ENCODE measurements around the gene GRHL1.

Gene GRHL1

GRCh38 chr2:9983401-9984216 is 32.1 kb downstream of the GRHL1 start:
- Mint-ChIP-seq H3K27ac (peak overlapping the region in 1 of 2 donors; percentile 59), H3K4me3 (peak overlapping the region in 1 of 2 donors; percentile 30), H3K36me3 (ENCODE audit: insufficient read depth) (no peaks in the 10 kb centered on the region), H3K4me1 (ENCODE audit: low read depth in 2 of 2) (peaks cover 7 to 9% of the 10 kb centered on the region in 2 donors), H3K27me3 (peaks cover 1 to 18% of the 10 kb centered on the region in 2 donors), H3K9me3 (no peaks in the 10 kb centered on the region)
- no peak for DNase-seq
- ATAC-seq (replicated peaks): no peak

- Mint-ChIP-seq H3K4me3 (peak overlapping the region in 1 of 2 donors; percentile 30), H3K27me3 (peaks cover 0 to 18% of the 10 kb centered on the region in 2 donors), H3K4me1 (ENCODE audit: low read depth in 2 of 2) (peaks cover 7 to 9% of the 10 kb centered on the region in 2 donors), H3K27ac (peak overlapping the region in 1 of 2 donors; percentile 59), H3K9me3 (no peaks in the 10 kb centered on the region), H3K36me3 (ENCODE audit: insufficient read depth) (no peaks in the 10 kb centered on the region)
- ATAC-seq (replicated peaks): peak; percentile 82
- DNase-seq: peak; percentile 20 to 35 (median 27)
Measured at GRCh38 chr2:9984217-9984739, 32.8 kb downstream of the GRHL1 start.

- Mint-ChIP-seq H3K4me1 (ENCODE audit: low read depth in 2 of 2) (peaks cover 5 to 7% of the 10 kb centered on the region in 2 donors), H3K27ac (peak overlapping the region in 1 of 2 donors; percentile 59), H3K36me3 (ENCODE audit: insufficient read depth) (no peaks in the 10 kb centered on the region), H3K27me3 (peaks cover 0 to 18% of the 10 kb centered on the region in 2 donors), H3K4me3 (no peak overlapping the region), H3K9me3 (no peaks in the 10 kb centered on the region)
- ATAC-seq (replicated peaks) (no peak), DNase-seq (no peak)
Measured at GRCh38 chr2:9984871-9985480, 33.5 kb downstream of the GRHL1 start.

GRCh38 chr2:9985531-9986328 is 34.2 kb downstream of the GRHL1 start:
- Mint-ChIP-seq H3K9me3 (no peaks in the 10 kb centered on the region), H3K4me3 (no peak overlapping the region), H3K27ac (no peak overlapping the region), H3K36me3 (ENCODE audit: insufficient read depth) (no peaks in the 10 kb centered on the region), H3K4me1 (ENCODE audit: low read depth in 2 of 2) (peaks cover 4 to 5% of the 10 kb centered on the region in 2 donors), H3K27me3 (peaks cover 0 to 16% of the 10 kb centered on the region in 2 donors)
- no peak for DNase-seq
- ATAC-seq (replicated peaks): no peak

GRCh38 chr2:9988320-9988719 is 36.8 kb downstream of the GRHL1 start:
- ATAC-seq (replicated peaks): no peak
- H3K27ac Mint-ChIP-seq: peak overlapping the region in 1 of 2 donors; percentile 30

GRCh38 chr2:9990736-9991135 is 39.2 kb downstream of the GRHL1 start:
- Mint-ChIP-seq H3K27me3 (peaks cover 7 to 8% of the 10 kb centered on the region in 2 donors), H3K36me3 (ENCODE audit: insufficient read depth) (no peaks in the 10 kb centered on the region), H3K4me3 (no peak overlapping the region), H3K27ac (no peak overlapping the region), H3K4me1 (ENCODE audit: low read depth in 2 of 2) (peaks cover 0 to 3% of the 10 kb centered on the region in 2 donors), H3K9me3 (no peaks in the 10 kb centered on the region)
- ATAC-seq (replicated peaks): no peak
- no peak for DNase-seq

More at GRCh38 chr2:9988320-9988719, 36.8 kb downstream of the GRHL1 start:
- DNase-seq: no peak
- Mint-ChIP-seq H3K27me3 (peaks cover 0 to 9% of the 10 kb centered on the region in 2 donors), H3K36me3 (ENCODE audit: insufficient read depth) (no peaks in the 10 kb centered on the region), H3K4me1 (ENCODE audit: low read depth in 2 of 2) (peaks cover 4 to 9% of the 10 kb centered on the region in 2 donors), H3K9me3 (no peaks in the 10 kb centered on the region), H3K4me3 (no peak overlapping the region)

- H3K27me3 Mint-ChIP-seq: peaks cover 7 to 10% of the 10 kb centered on the region in 2 donors
- no peak overlapping the region for H3K27ac Mint-ChIP-seq
- no peaks in the 10 kb centered on the region for H3K9me3 Mint-ChIP-seq
- H3K4me3 Mint-ChIP-seq: no peak overlapping the region
- peaks cover 0 to 3% of the 10 kb centered on the region in 2 donors for H3K4me1 Mint-ChIP-seq (ENCODE audit: low read depth in 2 of 2)
- ATAC-seq (replicated peaks) (no peak), DNase-seq (no peak)
- no peaks in the 10 kb centered on the region for H3K36me3 Mint-ChIP-seq (ENCODE audit: insufficient read depth)
Measured at GRCh38 chr2:9991221-9991620, 39.7 kb downstream of the GRHL1 start.

GRCh38 chr2:9991829-9992273 is 40.4 kb downstream of the GRHL1 start:
- Mint-ChIP-seq H3K4me3 (no peak overlapping the region), H3K9me3 (no peaks in the 10 kb centered on the region), H3K4me1 (ENCODE audit: low read depth in 2 of 2) (peaks cover 0 to 3% of the 10 kb centered on the region in 2 donors), H3K27ac (no peak overlapping the region), H3K36me3 (ENCODE audit: insufficient read depth) (no peaks in the 10 kb centered on the region), H3K27me3 (peaks cover 7 to 14% of the 10 kb centered on the region in 2 donors)
- ATAC-seq (replicated peaks) (no peak), DNase-seq (no peak)

GRCh38 chr2:9992427-9993187 is 41.1 kb downstream of the GRHL1 start:
- H3K4me3 Mint-ChIP-seq: no peak overlapping the region
- H3K27me3 Mint-ChIP-seq: peaks cover 7 to 14% of the 10 kb centered on the region in 2 donors
- H3K4me1 Mint-ChIP-seq (ENCODE audit: low read depth in 2 of 2): peaks cover 0 to 3% of the 10 kb centered on the region in 2 donors
- H3K9me3 Mint-ChIP-seq: no peaks in the 10 kb centered on the region
- no peak for ATAC-seq (replicated peaks)
- DNase-seq: no peak
- no peak overlapping the region for H3K27ac Mint-ChIP-seq
- H3K36me3 Mint-ChIP-seq (ENCODE audit: insufficient read depth): no peaks in the 10 kb centered on the region

- DNase-seq (no peak), ATAC-seq (replicated peaks) (no peak)
- Mint-ChIP-seq H3K4me3 (no peak overlapping the region), H3K27me3 (peaks cover 7 to 14% of the 10 kb centered on the region in 2 donors), H3K36me3 (ENCODE audit: insufficient read depth) (no peaks in the 10 kb centered on the region), H3K9me3 (no peaks in the 10 kb centered on the region), H3K27ac (no peak overlapping the region), H3K4me1 (ENCODE audit: low read depth in 2 of 2) (peaks cover 0 to 3% of the 10 kb centered on the region in 2 donors)
Measured at GRCh38 chr2:9993488-9994165, 42.1 kb downstream of the GRHL1 start.

- H3K9me3 Mint-ChIP-seq: no peaks in the 10 kb centered on the region
- H3K27me3 Mint-ChIP-seq: peaks cover 7 to 14% of the 10 kb centered on the region in 2 donors
- peaks cover 0 to 3% of the 10 kb centered on the region in 2 donors for H3K4me1 Mint-ChIP-seq (ENCODE audit: low read depth in 2 of 2)
- no peak overlapping the region for H3K27ac Mint-ChIP-seq
- no peak for DNase-seq
- no peaks in the 10 kb centered on the region for H3K36me3 Mint-ChIP-seq (ENCODE audit: insufficient read depth)
- no peak for ATAC-seq (replicated peaks)
- H3K4me3 Mint-ChIP-seq: no peak overlapping the region
Measured at GRCh38 chr2:9994462-9994861, 43.0 kb downstream of the GRHL1 start.

GRCh38 chr2:9995059-9995458 is 43.6 kb downstream of the GRHL1 start:
- no peak overlapping the region for H3K27ac Mint-ChIP-seq
- H3K4me3 Mint-ChIP-seq: no peak overlapping the region
- no peak for DNase-seq
- H3K36me3 Mint-ChIP-seq (ENCODE audit: insufficient read depth): no peaks in the 10 kb centered on the region
- H3K27me3 Mint-ChIP-seq: peaks cover 7 to 14% of the 10 kb centered on the region in 2 donors
- peaks cover 0 to 3% of the 10 kb centered on the region in 2 donors for H3K4me1 Mint-ChIP-seq (ENCODE audit: low read depth in 2 of 2)
- ATAC-seq (replicated peaks): no peak
- H3K9me3 Mint-ChIP-seq: no peaks in the 10 kb centered on the region
